ENCODE data around the gene DNAJC1. TPM values are rescaled to one million over a fixed set of nuclear protein-coding genes. Genes with fewer than 3 reads are reported as not detected.

Gene DNAJC1
- total RNA-seq, 2 experiments from 2014 or later, result 16.8 to 19.3 TPM

GRCh38 chr10:22029445-22030236, 26.1 kb upstream of the DNAJC1 start:
- no peak for TF ChIP-seq CTCF (IDR thresholded peaks at IDR 0.05)
- ATAC-seq (ENCODE audit: poor library complexity), result peak; percentile 86
- POLR2A ChIA-PET, result interaction anchor here (0.6 to 1.6 kb wide), 5 partner anchors 21 to 960 kb away, joined by 4 to 6 read pairs (median 5); partner anchors contain the start of gene DNAJC1
- Histone ChIP-seq H3K9me3 (ENCODE audit: control insufficient read depth in 1 of 2, insufficient read depth in 1 of 2, low read length in 2 of 2) (peaks cover 0 to 3% of the 10 kb centered on the region in 2 experiments), H3K4me1 (ENCODE audit: insufficient read depth, low read length) (no peaks in the 10 kb centered on the region), H3K27ac (ENCODE audit: low read depth in 1 of 2, low read length in 2 of 2) (no peak overlapping the region), H3K36me3 (ENCODE audit: insufficient read depth, low read length) (no peaks in the 10 kb centered on the region), H3K4me3 (ENCODE audit: low read length) (no peak overlapping the region), H3K27me3 (ENCODE audit: control insufficient read depth in 1 of 2, insufficient read depth in 2 of 2, low read length in 2 of 2) (peaks cover 2 to 6% of the 10 kb centered on the region in 2 experiments)
- Mint-ChIP-seq H3K4me3 (peak overlapping the region; percentile 9), H3K36me3 (ENCODE audit: low read depth) (no peaks in the 10 kb centered on the region), H3K27ac (peak overlapping the region; percentile 50), H3K27me3 (peaks cover 2% of the 10 kb centered on the region), H3K9me3 (no peaks in the 10 kb centered on the region), H3K4me1 (ENCODE audit: low read depth) (peaks cover 23% of the 10 kb centered on the region)
- CTCF ChIA-PET, result interaction anchor here (0.5 to 0.6 kb wide), 2 partner anchors 14 to 21 kb away, joined by 3 read pairs; no protein-coding TSS in a partner anchor
- peak in 4 of 14 experiments; percentile 12 to 33 (median 22) for DNase-seq
- intact Hi-C loops (cut with DNase I, micrococcal nuclease), result no loop called here

GRCh38 chr10:22027364-22028238, 24.1 kb upstream of the DNAJC1 start:
- Histone ChIP-seq H3K36me3 (ENCODE audit: insufficient read depth, low read length) (no peaks in the 10 kb centered on the region), H3K27me3 (ENCODE audit: control insufficient read depth in 1 of 2, insufficient read depth in 2 of 2, low read length in 2 of 2) (peaks cover 2 to 6% of the 10 kb centered on the region in 2 experiments), H3K27ac (ENCODE audit: low read depth in 1 of 2, low read length in 2 of 2) (no peak overlapping the region), H3K9me3 (ENCODE audit: control insufficient read depth in 1 of 2, insufficient read depth in 1 of 2, low read length in 2 of 2) (peaks cover 0 to 3% of the 10 kb centered on the region in 2 experiments), H3K4me1 (ENCODE audit: insufficient read depth, low read length) (peaks cover 8% of the 10 kb centered on the region), H3K4me3 (ENCODE audit: low read length) (no peak overlapping the region)
- H3K9me3 Mint-ChIP-seq, result no peaks in the 10 kb centered on the region
- ATAC-seq (ENCODE audit: poor library complexity) (no peak), DNase-seq (no peak)
- no peaks in the 10 kb centered on the region for H3K36me3 Mint-ChIP-seq (ENCODE audit: low read depth)
- H3K27ac Mint-ChIP-seq, result no peak overlapping the region
- POLR2A ChIA-PET, result no interaction called here
- no peaks in the 10 kb centered on the region for H3K27me3 Mint-ChIP-seq
- H3K4me3 Mint-ChIP-seq, result no peak overlapping the region
- intact Hi-C loops (cut with DNase I, micrococcal nuclease), result no loop called here
- no peak for TF ChIP-seq CTCF (IDR thresholded peaks at IDR 0.05)
- peaks cover 34% of the 10 kb centered on the region for H3K4me1 Mint-ChIP-seq (ENCODE audit: low read depth)
- CTCF ChIA-PET, result no interaction called here

- CTCF ChIA-PET, result no interaction called here
Measured at GRCh38 chr10:22026287-22026686, 22.8 kb upstream of the DNAJC1 start.

More at GRCh38 chr10:22026287-22026686, 22.8 kb upstream of the DNAJC1 start:
- ATAC-seq (ENCODE audit: poor library complexity) (no peak), DNase-seq (no peak)
- Mint-ChIP-seq H3K36me3 (ENCODE audit: low read depth) (no peaks in the 10 kb centered on the region), H3K9me3 (no peaks in the 10 kb centered on the region), H3K27ac (no peak overlapping the region), H3K4me3 (no peak overlapping the region), H3K27me3 (no peaks in the 10 kb centered on the region), H3K4me1 (ENCODE audit: low read depth) (peaks cover 43% of the 10 kb centered on the region)
- no peak for TF ChIP-seq CTCF (IDR thresholded peaks at IDR 0.05)
- Histone ChIP-seq H3K27me3 (ENCODE audit: control insufficient read depth in 1 of 2, insufficient read depth in 2 of 2, low read length in 2 of 2) (peaks cover 2 to 4% of the 10 kb centered on the region in 2 experiments), H3K4me3 (ENCODE audit: low read length) (no peak overlapping the region), H3K36me3 (ENCODE audit: insufficient read depth, low read length) (no peaks in the 10 kb centered on the region), H3K9me3 (ENCODE audit: control insufficient read depth in 1 of 2, insufficient read depth in 1 of 2, low read length in 2 of 2) (no peaks in the 10 kb centered on the region), H3K27ac (ENCODE audit: low read depth in 1 of 2, low read length in 2 of 2) (no peak overlapping the region), H3K4me1 (ENCODE audit: insufficient read depth, low read length) (peaks cover 16% of the 10 kb centered on the region)
- POLR2A ChIA-PET, result interaction anchor here (0.7 kb wide), 1 partner anchor 20 kb away, joined by 3 read pairs; no protein-coding TSS in a partner anchor
- intact Hi-C loops (cut with DNase I, micrococcal nuclease), result no loop called here

Data from CD4-positive, alpha-beta T cell (primary cell).